SU-DHL-6 (cell line): ENCODE data around the gene PHAF1.

Experiments
- H2AFZ ChIP-seq: fragments of 200-600 bp; sonication (generic); 2 replicates; pipeline ENCODE4 v1.6.1; 2014; ENCODE audit warnings: low read depth, mild to moderate bottlenecking, moderate library complexity, mixed read lengths, antibody characterized with exemption, low read length; ENCODE audit not compliant: severe bottlenecking
- H3F3A ChIP-seq: fragments of 200-600 bp; shearing (Covaris generic); 2 replicates; pipeline ENCODE4 v1.6.0; 2016; ENCODE audit warnings: antibody characterized with exemption, mild to moderate bottlenecking; ENCODE audit not compliant: insufficient read depth
- H3K27ac ChIP-seq: fragments of 200-600 bp; sonication (generic); 2 replicates; pipeline ENCODE4 v1.5.1; 2016; ENCODE audit warnings: low read depth, mild to moderate bottlenecking, low read length, moderate library complexity, mixed read lengths
- H3K27me3 ChIP-seq: fragments of 200-600 bp; sonication (generic), shearing (Covaris generic); 2 replicates; pipeline ENCODE4 v1.6.0; 2014; ENCODE audit warnings: mild to moderate bottlenecking, low read length
- H3K36me3 ChIP-seq: fragments of 200-600 bp; sonication (generic); 2 replicates; pipeline ENCODE4 v1.6.1; 2014; ENCODE audit warnings: mild to moderate bottlenecking, low read length, mixed read lengths
- H3K4me2 ChIP-seq: fragments of 300-600, 200-600 bp; shearing (Covaris generic), sonication (generic); 2 replicates; pipeline ENCODE4 v1.6.0; 2014; ENCODE audit warnings: low read length, low read depth, mild to moderate bottlenecking; ENCODE audit not compliant: poor library complexity, severe bottlenecking
- H3K4me3 ChIP-seq: fragments of 200-600 bp; sonication (generic); 2 replicates; pipeline ENCODE4 v1.5.1; 2014; ENCODE audit warnings: antibody characterized with exemption, low read length, mild to moderate bottlenecking, mixed read lengths; ENCODE audit not compliant: insufficient read depth, poor library complexity, severe bottlenecking
- H3K79me2 ChIP-seq: fragments of 200-600 bp; sonication (generic); 2 replicates; pipeline ENCODE4 v1.6.1; 2014; ENCODE audit warnings: mild to moderate bottlenecking, low read length, moderate library complexity; ENCODE audit not compliant: insufficient read depth
- H3K9ac ChIP-seq: fragments of 200-600 bp; sonication (generic); 2 replicates; pipeline ENCODE4 v1.7.0; 2014; ENCODE audit warnings: mild to moderate bottlenecking, low read length
- H3K9me2 ChIP-seq: fragments of 200-600 bp; sonication (generic); replicated peaks from 2 replicates; pipeline ENCODE4 v1.6.1; 2014; ENCODE audit warnings: low read length; ENCODE audit not compliant: insufficient read depth
- H3K9me3 ChIP-seq: fragments of 200-600 bp; sonication (generic); 2 replicates; pipeline ENCODE4 v1.6.1; 2014; ENCODE audit warnings: low read length, mixed read lengths; ENCODE audit not compliant: insufficient read depth
- H4K20me1 ChIP-seq: fragments of 200-600 bp; sonication (generic); 2 replicates; pipeline ENCODE4 v1.6.1; 2014; ENCODE audit warnings: low read depth, mild to moderate bottlenecking, antibody characterized with exemption, low read length, moderate library complexity, mixed read lengths
- CTCF ChIP-seq: fragments of 200-600 bp; sonication (generic); IDR thresholded peaks from one replicate; pipeline ENCODE4 v1.5.1; 2017; ENCODE audit warnings: antibody characterized with exemption, mild to moderate bottlenecking, low read length, moderate library complexity; ENCODE audit not compliant: insufficient read depth, poor library complexity, severe bottlenecking
- EZH2phosphoT487 ChIP-seq: fragments of 200-600 bp; sonication (generic), shearing (Covaris generic); conservative IDR thresholded peaks from 2 replicates; pipeline ENCODE4 v1.6.1; 2018; ENCODE audit warnings: mild to moderate bottlenecking, antibody characterized with exemption, low read length, moderate library complexity, mixed read lengths

The PHAF1 gene

GRCh38 chr16:67088551-67088950 is 21.2 kb upstream of the PHAF1 start:
- H3K79me2 ChIP-seq, result peaks cover 13% of the 10 kb centered on the region

GRCh38 chr16:67089101-67089500 is 20.6 kb upstream of the PHAF1 start:
- Histone ChIP-seq H3K9me3 (no peaks in the 10 kb centered on the region), H3K4me2 (no peak overlapping the region), H3K9me2 (no peaks in the 10 kb centered on the region), H2AFZ (no peak overlapping the region), H3K4me3 (no peak overlapping the region), H3K36me3 (peaks cover 13% of the 10 kb centered on the region; the same call in 1 of the 2 replicates), H4K20me1 (no peaks in the 10 kb centered on the region), H3F3A (peaks cover 9% of the 10 kb centered on the region; the same call in 1 of the 2 replicates), H3K27ac (no peak overlapping the region), H3K9ac (no peak overlapping the region), H3K27me3 (no peaks in the 10 kb centered on the region), H3K79me2 (peaks cover 18% of the 10 kb centered on the region)
- TF ChIP-seq EZH2phosphoT487, result no peak
- no peak for TF ChIP-seq CTCF

More at GRCh38 chr16:67088551-67088950, 21.2 kb upstream of the PHAF1 start:
- Histone ChIP-seq H3K9me2 (no peaks in the 10 kb centered on the region), H3K4me2 (no peak overlapping the region), H2AFZ (no peak overlapping the region), H3F3A (peaks cover 9% of the 10 kb centered on the region; the same call in 1 of the 2 replicates), H3K4me3 (no peak overlapping the region), H3K9me3 (no peaks in the 10 kb centered on the region), H3K27me3 (no peaks in the 10 kb centered on the region), H3K9ac (no peak overlapping the region), H4K20me1 (no peaks in the 10 kb centered on the region), H3K36me3 (peaks cover 13% of the 10 kb centered on the region; the same call in 1 of the 2 replicates), H3K27ac (no peak overlapping the region)
- TF ChIP-seq EZH2phosphoT487, result no peak
- no peak for TF ChIP-seq CTCF

GRCh38 chr16:67091906-67092566 is 17.7 kb upstream of the PHAF1 start:
- Histone ChIP-seq H3K27me3 (no peaks in the 10 kb centered on the region), H3K27ac (no peak overlapping the region), H4K20me1 (no peaks in the 10 kb centered on the region; the same call in 1 of the 2 replicates), H3F3A (peaks cover 7% of the 10 kb centered on the region; the same call in 1 of the 2 replicates), H3K9me3 (no peaks in the 10 kb centered on the region), H3K9me2 (no peaks in the 10 kb centered on the region), H3K4me3 (no peak overlapping the region), H3K9ac (no peak overlapping the region), H3K4me2 (no peak overlapping the region), H3K79me2 (peaks cover 24% of the 10 kb centered on the region), H2AFZ (no peak overlapping the region), H3K36me3 (peaks cover 8% of the 10 kb centered on the region; the same call in 1 of the 2 replicates)
- TF ChIP-seq CTCF, result no peak
- no peak for TF ChIP-seq EZH2phosphoT487
